ENCODE measurements around the gene FURIN. TPM values are rescaled to one million over a fixed set of nuclear protein-coding genes. Genes with fewer than 3 reads are reported as not detected.

FURIN gene
- total and polyA plus RNA-seq, 9 of the 15 experiments (the other 6 are each of a cell fraction or from before 2014, with no cell fraction given): 0.92 to 99.9 (median 34.8) TPM

DNA sequence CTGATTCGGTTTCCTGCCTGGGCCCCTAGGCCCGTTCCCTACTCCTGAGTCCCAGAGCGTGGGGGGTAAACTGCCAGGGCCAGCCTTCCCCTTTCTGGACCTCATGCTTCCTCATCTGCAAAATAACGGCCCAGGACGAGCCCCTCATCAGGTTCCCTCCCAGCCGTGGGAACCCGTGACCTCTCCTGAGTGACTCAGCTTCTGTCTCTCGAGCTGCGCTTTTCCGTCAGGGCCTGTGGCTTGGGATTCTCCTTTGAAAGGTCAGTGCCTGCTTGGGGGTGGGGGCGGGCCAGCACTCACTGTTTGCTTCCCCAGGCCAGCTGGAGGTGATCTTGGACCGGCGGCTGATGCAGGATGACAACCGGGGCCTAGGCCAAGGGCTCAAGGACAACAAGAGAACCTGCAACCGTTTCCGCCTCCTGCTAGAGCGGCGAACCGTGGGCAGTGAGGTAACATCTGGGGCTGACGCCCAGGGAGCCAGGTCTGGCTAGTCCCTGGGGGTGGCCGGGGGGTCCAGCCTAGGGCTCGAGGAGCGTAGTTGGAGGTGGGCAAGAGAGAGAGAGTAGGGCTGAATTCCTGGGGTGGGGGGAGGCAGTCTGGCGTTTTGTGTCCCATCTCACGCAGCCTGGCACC, 47.5 kb downstream of the FURIN start (continued):
- TF ChIP-seq, protein P1, sequence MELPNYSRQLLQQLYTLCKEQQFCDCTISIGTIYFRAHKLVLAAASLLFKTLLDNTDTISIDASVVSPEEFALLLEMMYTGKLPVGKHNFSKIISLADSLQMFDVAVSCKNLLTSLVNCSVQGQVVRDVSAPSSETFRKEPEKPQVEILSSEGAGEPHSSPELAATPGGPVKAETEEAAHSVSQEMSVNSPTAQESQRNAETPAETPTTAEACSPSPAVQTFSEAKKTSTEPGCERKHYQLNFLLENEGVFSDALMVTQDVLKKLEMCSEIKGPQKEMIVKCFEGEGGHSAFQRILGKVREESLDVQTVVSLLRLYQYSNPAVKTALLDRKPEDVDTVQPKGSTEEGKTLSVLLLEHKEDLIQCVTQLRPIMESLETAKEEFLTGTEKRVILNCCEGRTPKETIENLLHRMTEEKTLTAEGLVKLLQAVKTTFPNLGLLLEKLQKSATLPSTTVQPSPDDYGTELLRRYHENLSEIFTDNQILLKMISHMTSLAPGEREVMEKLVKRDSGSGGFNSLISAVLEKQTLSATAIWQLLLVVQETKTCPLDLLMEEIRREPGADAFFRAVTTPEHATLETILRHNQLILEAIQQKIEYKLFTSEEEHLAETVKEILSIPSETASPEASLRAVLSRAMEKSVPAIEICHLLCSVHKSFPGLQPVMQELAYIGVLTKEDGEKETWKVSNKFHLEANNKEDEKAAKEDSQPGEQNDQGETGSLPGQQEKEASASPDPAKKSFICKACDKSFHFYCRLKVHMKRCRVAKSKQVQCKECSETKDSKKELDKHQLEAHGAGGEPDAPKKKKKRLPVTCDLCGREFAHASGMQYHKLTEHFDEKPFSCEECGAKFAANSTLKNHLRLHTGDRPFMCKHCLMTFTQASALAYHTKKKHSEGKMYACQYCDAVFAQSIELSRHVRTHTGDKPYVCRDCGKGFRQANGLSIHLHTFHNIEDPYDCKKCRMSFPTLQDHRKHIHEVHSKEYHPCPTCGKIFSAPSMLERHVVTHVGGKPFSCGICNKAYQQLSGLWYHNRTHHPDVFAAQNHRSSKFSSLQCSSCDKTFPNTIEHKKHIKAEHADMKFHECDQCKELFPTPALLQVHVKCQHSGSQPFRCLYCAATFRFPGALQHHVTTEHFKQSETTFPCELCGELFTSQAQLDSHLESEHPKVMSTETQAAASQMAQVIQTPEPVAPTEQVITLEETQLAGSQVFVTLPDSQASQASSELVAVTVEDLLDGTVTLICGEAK (IDR thresholded peaks at IDR 0.05): no peak
- TF ChIP-seq, protein P1 (CRISPR knock-in tag; IDR thresholded peaks at IDR 0.05): no peak
- TF ChIP-seq PURB (CRISPR knock-in tag; IDR thresholded peaks at IDR 0.05; ENCODE audit: low read depth) (no peak), POLR2AphosphoS5 (IDR thresholded peaks at IDR 0.05; ENCODE audit: control insufficient read depth, insufficient read depth, low read depth, low read length) (peak; percentile 30; the same call in 1 of the 2 replicates), JUN (IDR thresholded peaks at IDR 0.05; ENCODE audit: borderline replicate concordance, low read depth, low read length) (peak; percentile 51; the same call in 1 of the 2 replicates), JUN (CRISPR knock-in tag; IDR thresholded peaks at IDR 0.05; ENCODE audit: borderline replicate concordance) (no peak), NR2C2 (CRISPR knock-in tag; IDR thresholded peaks at IDR 0.05) (0 out of 2 replicates have a peak, but pooled peaks have one; percentile 33), NR2C2 (tag; IDR thresholded peaks at IDR 0.05) (peak; percentile 85), CBX3 (IDR thresholded peaks at IDR 0.05; ENCODE audit: borderline replicate concordance in 1 of 2, low read length in 2 of 2) (peak in 1 of 2 experiments; percentile 34; a peak in 1 of 3 replicates), NR1H2 (CRISPR knock-in tag; IDR thresholded peaks at IDR 0.05) (no peak), ZNF316 (IDR thresholded peaks at IDR 0.05) (peak; percentile 78), CTBP1 (IDR thresholded peaks at IDR 0.05; ENCODE audit: borderline replicate concordance) (peak; percentile 71; the same call in 1 of the 2 replicates)
- TF ChIP-seq, protein P2, sequence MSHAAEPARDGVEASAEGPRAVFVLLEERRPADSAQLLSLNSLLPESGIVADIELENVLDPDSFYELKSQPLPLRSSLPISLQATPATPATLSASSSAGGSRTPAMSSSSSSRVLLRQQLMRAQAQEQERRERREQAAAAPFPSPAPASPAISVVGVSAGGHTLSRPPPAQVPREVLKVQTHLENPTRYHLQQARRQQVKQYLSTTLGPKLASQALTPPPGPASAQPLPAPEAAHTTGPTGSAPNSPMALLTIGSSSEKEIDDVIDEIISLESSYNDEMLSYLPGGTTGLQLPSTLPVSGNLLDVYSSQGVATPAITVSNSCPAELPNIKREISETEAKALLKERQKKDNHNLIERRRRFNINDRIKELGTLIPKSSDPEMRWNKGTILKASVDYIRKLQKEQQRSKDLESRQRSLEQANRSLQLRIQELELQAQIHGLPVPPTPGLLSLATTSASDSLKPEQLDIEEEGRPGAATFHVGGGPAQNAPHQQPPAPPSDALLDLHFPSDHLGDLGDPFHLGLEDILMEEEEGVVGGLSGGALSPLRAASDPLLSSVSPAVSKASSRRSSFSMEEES (CRISPR knock-in tag; IDR thresholded peaks at IDR 0.05): no peak
- TF ChIP-seq, protein P3, sequence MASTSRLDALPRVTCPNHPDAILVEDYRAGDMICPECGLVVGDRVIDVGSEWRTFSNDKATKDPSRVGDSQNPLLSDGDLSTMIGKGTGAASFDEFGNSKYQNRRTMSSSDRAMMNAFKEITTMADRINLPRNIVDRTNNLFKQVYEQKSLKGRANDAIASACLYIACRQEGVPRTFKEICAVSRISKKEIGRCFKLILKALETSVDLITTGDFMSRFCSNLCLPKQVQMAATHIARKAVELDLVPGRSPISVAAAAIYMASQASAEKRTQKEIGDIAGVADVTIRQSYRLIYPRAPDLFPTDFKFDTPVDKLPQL (IDR thresholded peaks at IDR 0.05; ENCODE audit: extremely low read depth, insufficient read length): no peak

Data from K562 (cell line).